Ascending aorta (tissue), 2 donors: ENCODE results near the gene LEMD3. TPM values are rescaled to one million over a fixed set of nuclear protein-coding genes. Genes with fewer than 3 reads are reported as not detected.

Experiments
- DNase-seq, 2 donors: peaks; one replicate each; pipeline ENCODE4 v3.0.0-alpha.2; 2019; ENCODE audit warnings: low spot score in 2 of 2
- H3K27ac ChIP-seq, 2 donors: fragments of 200-600 bp; sonication (generic); one replicate each; pipeline ENCODE4 v1.5.1; 2016 to 2017; ENCODE audit warnings: mild to moderate bottlenecking in 1 of 2
- H3K27me3 ChIP-seq: fragments of 200-600 bp; sonication (generic); one replicate; pipeline ENCODE4 v1.5.1; 2017
- H3K36me3 ChIP-seq, 2 donors: fragments of 200-600 bp; sonication (generic); one replicate each; pipeline ENCODE4 v1.5.1; 2016
- H3K4me1 ChIP-seq, 2 donors: fragments of 200-600 bp; sonication (generic); one replicate each; pipeline ENCODE4 v1.5.1; 2016 to 2017; ENCODE audit warnings: mild to moderate bottlenecking in 1 of 2
- H3K4me3 ChIP-seq, 2 donors: fragments of 200-600 bp; sonication (generic); one replicate each; pipeline ENCODE4 v1.5.1; 2016 to 2017; ENCODE audit warnings: mild to moderate bottlenecking in 1 of 2
- H3K9me3 ChIP-seq, 2 donors: fragments of 200-600 bp; sonication (generic); one replicate each; pipeline ENCODE4 v1.5.1; 2016
- CTCF ChIP-seq, 3 experiments: fragments of 200-600 bp in 2 of 3; fragments of 450-650 bp in 1 of 3; sonication (generic) in 2 of 3; IDR thresholded peaks; one replicate each; pipeline ENCODE4 v1.5.1; 2016 to 2019; ENCODE audit warnings: antibody characterized with exemption in 3 of 3, mild to moderate bottlenecking in 1 of 3, moderate library complexity in 1 of 3
- intact Hi-C: fragments of 100-400 bp; cut with DNase I; formaldehyde crosslinking; loops from one replicate; pipeline ENCODE4 v1.15.1; 2023
- total RNA-seq: library from RNA; depleted of rRNA; stranded (reverse); fragments of >200 nt; gene quantifications from one replicate; pipeline ENCODE4 v1.1.0, GENCODE V29; 2016

The LEMD3 gene
- total RNA-seq, 1 donor from 2014 or later, result 10.6 TPM

- H3K27ac ChIP-seq, result no peak overlapping the region
- peaks cover 5 to 8% of the 10 kb centered on the region in 2 donors for H3K4me1 ChIP-seq
- peaks cover 11% of the 10 kb centered on the region for H3K27me3 ChIP-seq
- intact Hi-C loops, result no loop called here
- no peak overlapping the region for H3K4me3 ChIP-seq
- TF ChIP-seq CTCF (IDR thresholded peaks at IDR 0.05), result no peak
- no peaks in the 10 kb centered on the region for H3K36me3 ChIP-seq
- H3K9me3 ChIP-seq, result no peaks in the 10 kb centered on the region
- DNase-seq, result no peak
Observed at GRCh38 chr12:65125247-65125646, 44.1 kb upstream of the LEMD3 start.

GRCh38 chr12:65125975-65126374 is 43.4 kb upstream of the LEMD3 start:
- Histone ChIP-seq H3K4me3 (no peak overlapping the region), H3K9me3 (no peaks in the 10 kb centered on the region), H3K4me1 (peaks cover 5% of the 10 kb centered on the region in 2 donors), H3K36me3 (no peaks in the 10 kb centered on the region), H3K27me3 (peaks cover 11% of the 10 kb centered on the region), H3K27ac (no peak overlapping the region)
- TF ChIP-seq CTCF (IDR thresholded peaks at IDR 0.05), result no peak
- intact Hi-C loops, result no loop called here
- DNase-seq, result no peak

GRCh38 chr12:65126482-65126881 is 42.9 kb upstream of the LEMD3 start:
- Histone ChIP-seq H3K4me3 (no peak overlapping the region), H3K27me3 (peaks cover 7% of the 10 kb centered on the region), H3K36me3 (no peaks in the 10 kb centered on the region), H3K9me3 (no peaks in the 10 kb centered on the region), H3K4me1 (peaks cover under 1% of the 10 kb centered on the region in 2 donors), H3K27ac (no peak overlapping the region)
- TF ChIP-seq CTCF (IDR thresholded peaks at IDR 0.05), result no peak
- intact Hi-C loops, result no loop called here
- DNase-seq, result no peak

GRCh38 chr12:65133879-65134278 is 35.5 kb upstream of the LEMD3 start:
- no peak for DNase-seq
- no peak overlapping the region for H3K27ac ChIP-seq
- intact Hi-C loops, result no loop called here
- no peak overlapping the region for H3K4me3 ChIP-seq
- no peaks in the 10 kb centered on the region for H3K27me3 ChIP-seq
- no peaks in the 10 kb centered on the region for H3K36me3 ChIP-seq
- H3K9me3 ChIP-seq, result no peaks in the 10 kb centered on the region
- TF ChIP-seq CTCF (IDR thresholded peaks at IDR 0.05), result no peak
- H3K4me1 ChIP-seq, result no peaks in the 10 kb centered on the region

- H3K4me1 ChIP-seq, result no peaks in the 10 kb centered on the region
- intact Hi-C loops, result no loop called here
- DNase-seq, result no peak
- no peak overlapping the region for H3K4me3 ChIP-seq
- no peak for TF ChIP-seq CTCF (IDR thresholded peaks at IDR 0.05)
- no peaks in the 10 kb centered on the region for H3K27me3 ChIP-seq
- H3K27ac ChIP-seq, result no peak overlapping the region
- H3K9me3 ChIP-seq, result no peaks in the 10 kb centered on the region
- H3K36me3 ChIP-seq, result no peaks in the 10 kb centered on the region
Observed at GRCh38 chr12:65139389-65139788, 30.0 kb upstream of the LEMD3 start.

DNA sequence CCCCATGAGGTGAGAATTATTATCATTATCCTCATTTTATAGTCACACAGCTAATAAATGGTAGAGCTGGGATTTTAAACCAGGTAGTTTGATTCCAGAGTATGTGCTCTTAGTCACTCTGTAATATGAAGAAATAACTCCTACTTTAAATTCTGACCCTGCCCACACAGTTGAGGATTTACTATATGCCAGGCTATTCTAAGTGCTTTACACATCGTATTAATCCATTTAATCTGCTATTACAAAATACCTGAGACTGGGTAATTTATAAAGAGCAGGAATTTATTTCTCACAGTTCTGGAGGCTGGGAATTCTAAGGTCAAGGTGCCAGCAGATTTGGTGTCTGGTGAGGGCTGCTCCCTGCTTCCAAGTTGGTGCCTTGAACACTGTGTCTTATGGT is 28.6 kb upstream of the LEMD3 start:
- DNase-seq, result no peak
- no peak for TF ChIP-seq CTCF (IDR thresholded peaks at IDR 0.05)
- intact Hi-C loops, result no loop called here
- Histone ChIP-seq H3K9me3 (no peaks in the 10 kb centered on the region), H3K4me3 (no peak overlapping the region), H3K36me3 (no peaks in the 10 kb centered on the region), H3K27me3 (no peaks in the 10 kb centered on the region), H3K4me1 (no peaks in the 10 kb centered on the region), H3K27ac (no peak overlapping the region)
